Kidney epithelial cell (primary cell): ENCODE measurements around the gene SF3A2. TPM values are rescaled to one million over a fixed set of nuclear protein-coding genes. Genes with fewer than 3 reads are reported as not detected.

Source experiments
- DNase-seq: peaks from one replicate; pipeline ENCODE4 v3.0.0-alpha.2; 2010; ENCODE audit warnings: low read depth
- H3K27me3 ChIP-seq: 2 replicates; pipeline ENCODE4 v1.6.0; 2011; ENCODE audit warnings: low read length; ENCODE audit not compliant: control insufficient read depth, insufficient read depth
- H3K36me3 ChIP-seq: 2 replicates; pipeline ENCODE4 v1.5.1; 2011; ENCODE audit warnings: low read length; ENCODE audit not compliant: control insufficient read depth, insufficient read depth
- H3K4me3 ChIP-seq: 2 replicates; pipeline ENCODE4 v1.5.1; 2011; ENCODE audit warnings: low read depth, mild to moderate bottlenecking, control low read depth, low read length
- CTCF ChIP-seq: IDR thresholded peaks from 2 replicates; pipeline ENCODE4 v1.5.1; 2011; ENCODE audit warnings: mild to moderate bottlenecking, moderate library complexity, low read length, control low read depth, inconsistent platforms; ENCODE audit not compliant: insufficient read depth, poor library complexity, severe bottlenecking
- total RNA-seq: library from RNA; depleted of rRNA; stranded (reverse); fragments of >200 nt; gene quantifications from 2 replicates; pipeline ENCODE4 v1.2.3, GENCODE V29; 2015

Gene SF3A2
- total RNA-seq, 1 donor from 2014 or later = 72.4 TPM

GRCh38 chr19:2246014-2246620 is 9.5 kb downstream of the SF3A2 start:
- Histone ChIP-seq H3K27me3 (peaks cover 17% of the 10 kb centered on the region), H3K36me3 (no peaks in the 10 kb centered on the region), H3K4me3 (no peak overlapping the region)
- no peak for TF ChIP-seq CTCF
- DNase-seq = no peak

- Histone ChIP-seq H3K4me3 (no peak overlapping the region), H3K27me3 (peaks cover 24% of the 10 kb centered on the region), H3K36me3 (no peaks in the 10 kb centered on the region)
- no peak for DNase-seq
- no peak for TF ChIP-seq CTCF
Observed at GRCh38 chr19:2246801-2247361, 10.3 kb downstream of the SF3A2 start.

- Histone ChIP-seq H3K36me3 (no peaks in the 10 kb centered on the region), H3K4me3 (no peak overlapping the region)
- no peak for TF ChIP-seq CTCF
Observed at GRCh38 chr19:2247433-2248101, 10.9 kb downstream of the SF3A2 start.

DNA sequence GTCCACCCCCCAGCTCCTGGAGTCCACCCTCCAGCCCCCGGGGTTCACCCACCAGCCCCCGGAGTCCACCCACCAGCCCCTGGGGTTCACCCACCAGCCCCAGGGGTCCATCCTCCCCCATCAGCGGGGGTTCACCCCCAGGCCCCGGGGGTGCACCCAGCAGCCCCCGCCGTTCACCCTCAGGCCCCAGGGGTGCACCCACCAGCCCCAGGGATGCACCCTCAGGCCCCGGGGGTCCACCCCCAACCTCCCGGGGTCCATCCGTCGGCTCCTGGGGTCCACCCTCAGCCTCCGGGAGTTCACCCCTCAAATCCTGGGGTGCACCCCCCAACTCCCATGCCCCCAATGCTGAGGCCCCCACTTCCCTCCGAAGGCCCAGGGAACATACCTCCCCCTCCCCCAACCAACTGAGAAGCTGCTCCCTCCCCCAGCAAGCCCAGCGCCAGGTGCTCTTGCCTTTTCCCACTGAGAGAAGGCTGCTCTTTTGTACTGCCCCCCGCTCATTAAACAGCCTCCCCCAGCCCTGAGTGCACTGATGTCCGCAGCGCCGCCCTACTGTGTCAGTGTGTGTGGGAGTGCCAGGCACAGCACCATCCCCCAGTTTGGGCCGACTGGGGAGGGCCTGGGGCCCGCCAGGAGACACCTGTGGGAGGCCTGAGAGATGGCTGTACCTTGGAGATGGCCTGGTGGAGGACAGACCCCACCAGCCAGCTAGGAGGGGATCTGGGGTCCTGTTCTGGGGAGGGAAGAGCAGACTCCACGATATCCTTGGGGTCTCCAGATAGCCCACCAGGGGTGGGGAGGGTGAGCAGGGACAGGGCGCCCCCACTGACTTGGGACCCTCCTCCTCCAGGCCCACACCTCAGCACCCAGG is 11.7 kb downstream of the SF3A2 start:
- H3K27me3 ChIP-seq = peaks cover 39% of the 10 kb centered on the region
- DNase-seq = no peak
- H3K36me3 ChIP-seq = no peaks in the 10 kb centered on the region
- no peak for TF ChIP-seq CTCF
- no peak overlapping the region for H3K4me3 ChIP-seq

More at GRCh38 chr19:2247433-2248101, 10.9 kb downstream of the SF3A2 start:
- H3K27me3 ChIP-seq = peaks cover 31% of the 10 kb centered on the region
- DNase-seq = no peak

DNA sequence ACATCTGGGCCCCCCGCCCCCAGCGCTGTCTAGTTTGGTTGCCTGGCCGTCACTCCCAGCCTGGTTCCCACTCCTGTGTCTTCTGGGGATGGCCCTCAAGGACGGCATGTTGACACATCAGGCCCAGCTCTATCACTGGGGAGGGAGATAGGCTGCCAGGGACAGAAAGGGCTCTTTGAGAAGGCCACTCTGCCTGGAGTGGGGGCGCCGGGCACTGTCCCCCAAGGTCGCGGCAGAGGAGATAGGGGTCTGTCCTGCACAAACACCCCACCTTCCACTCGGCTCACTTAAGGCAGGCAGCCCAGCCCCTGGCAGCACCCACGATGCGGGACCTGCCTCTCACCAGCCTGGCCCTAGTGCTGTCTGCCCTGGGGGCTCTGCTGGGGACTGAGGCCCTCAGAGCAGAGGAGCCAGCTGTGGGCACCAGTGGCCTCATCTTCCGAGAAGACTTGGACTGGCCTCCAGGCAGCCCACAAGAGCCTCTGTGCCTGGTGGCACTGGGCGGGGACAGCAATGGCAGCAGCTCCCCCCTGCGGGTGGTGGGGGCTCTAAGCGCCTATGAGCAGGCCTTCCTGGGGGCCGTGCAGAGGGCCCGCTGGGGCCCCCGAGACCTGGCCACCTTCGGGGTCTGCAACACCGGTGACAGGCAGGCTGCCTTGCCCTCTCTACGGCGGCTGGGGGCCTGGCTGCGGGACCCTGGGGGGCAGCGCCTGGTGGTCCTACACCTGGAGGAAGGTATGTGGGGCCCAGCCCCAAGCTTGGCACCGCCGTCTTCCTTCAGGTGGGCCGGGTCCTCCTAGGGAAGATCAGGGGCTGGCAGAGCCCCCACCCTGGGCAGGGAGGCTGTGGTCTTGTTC is 12.6 kb downstream of the SF3A2 start, which contains the start of gene AMH:
AMH (plus strand) TSS at position 314 of the 857 bp plus-strand sequence; CDS start at position 324, 10 bp downstream.
- H3K27me3 ChIP-seq = peaks cover 45% of the 10 kb centered on the region
- no peaks in the 10 kb centered on the region for H3K36me3 ChIP-seq
- TF ChIP-seq CTCF = no peak
- H3K4me3 ChIP-seq = no peak within 1 kb of the TSS
- DNase-seq = no peak
